Measurements from ENCODE around the gene KCNG2. TPM values are rescaled to one million over a fixed set of nuclear protein-coding genes. Genes with fewer than 3 reads are reported as not detected.

Gene KCNG2
- total RNA-seq, 1 donor from 2014 or later: not detected

DNA sequence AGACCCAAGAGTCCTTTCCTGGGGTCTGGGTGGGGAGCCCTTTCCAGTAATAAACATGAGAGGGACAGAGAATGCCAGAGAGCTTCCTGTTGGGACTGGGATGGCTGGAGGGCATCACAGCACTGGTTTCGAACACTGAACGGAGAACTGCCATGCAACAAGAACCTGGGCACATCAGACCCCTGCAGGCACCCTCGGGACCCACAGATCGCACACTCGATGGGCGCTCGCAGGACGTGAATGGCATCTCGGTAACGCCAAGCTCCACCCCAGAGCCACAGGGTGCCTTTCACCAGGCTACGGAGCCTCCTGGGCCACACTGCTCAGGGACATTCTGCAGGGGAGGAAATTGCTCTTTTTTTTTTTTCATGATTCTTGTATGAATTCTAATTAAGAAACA lies 128.6 kb downstream of the KCNG2 start:
- DNase-seq: no peak

DNA sequence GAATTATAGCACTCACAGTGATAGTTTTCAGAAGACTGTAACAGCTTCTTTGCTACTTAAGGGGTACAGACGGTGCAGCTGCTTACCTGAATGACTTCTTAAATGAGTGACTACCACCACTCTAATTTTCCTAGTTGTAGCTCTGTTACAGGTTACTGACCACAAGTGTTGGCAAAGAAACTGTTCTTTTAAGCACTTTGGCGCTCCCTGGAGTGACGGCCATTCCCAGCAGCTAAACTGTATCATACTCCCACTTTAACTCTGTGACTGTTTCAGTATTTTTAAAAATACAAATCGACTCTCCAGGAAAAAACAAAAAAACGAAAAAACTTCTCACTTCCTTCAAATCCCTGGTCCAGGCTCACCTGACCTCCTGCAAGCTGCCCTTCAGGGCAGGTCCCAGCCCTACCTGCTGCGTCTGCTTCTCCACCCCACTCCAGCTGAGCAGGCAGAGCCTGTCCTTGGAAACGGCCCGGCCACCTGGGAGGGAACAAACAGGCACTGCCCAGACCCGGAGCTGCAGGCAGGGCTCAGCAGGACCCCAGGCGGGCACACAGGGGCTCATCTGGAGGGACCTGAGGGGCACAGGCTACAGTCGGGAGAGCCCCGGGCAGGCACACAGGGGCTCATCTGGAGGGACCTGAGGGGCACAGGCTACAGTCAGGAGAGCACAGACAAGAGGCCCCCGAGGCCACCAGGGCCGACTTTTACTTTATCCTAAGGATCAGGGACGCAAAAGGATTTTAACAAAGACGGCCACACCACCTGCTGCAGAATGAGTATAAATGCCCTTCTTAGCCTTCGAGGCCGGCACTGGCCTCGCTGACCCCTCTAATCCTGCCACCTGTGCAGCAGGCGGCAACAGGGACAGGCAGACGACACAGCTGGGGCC lies 129.2 kb downstream of the KCNG2 start:
- no peak for DNase-seq

DNA sequence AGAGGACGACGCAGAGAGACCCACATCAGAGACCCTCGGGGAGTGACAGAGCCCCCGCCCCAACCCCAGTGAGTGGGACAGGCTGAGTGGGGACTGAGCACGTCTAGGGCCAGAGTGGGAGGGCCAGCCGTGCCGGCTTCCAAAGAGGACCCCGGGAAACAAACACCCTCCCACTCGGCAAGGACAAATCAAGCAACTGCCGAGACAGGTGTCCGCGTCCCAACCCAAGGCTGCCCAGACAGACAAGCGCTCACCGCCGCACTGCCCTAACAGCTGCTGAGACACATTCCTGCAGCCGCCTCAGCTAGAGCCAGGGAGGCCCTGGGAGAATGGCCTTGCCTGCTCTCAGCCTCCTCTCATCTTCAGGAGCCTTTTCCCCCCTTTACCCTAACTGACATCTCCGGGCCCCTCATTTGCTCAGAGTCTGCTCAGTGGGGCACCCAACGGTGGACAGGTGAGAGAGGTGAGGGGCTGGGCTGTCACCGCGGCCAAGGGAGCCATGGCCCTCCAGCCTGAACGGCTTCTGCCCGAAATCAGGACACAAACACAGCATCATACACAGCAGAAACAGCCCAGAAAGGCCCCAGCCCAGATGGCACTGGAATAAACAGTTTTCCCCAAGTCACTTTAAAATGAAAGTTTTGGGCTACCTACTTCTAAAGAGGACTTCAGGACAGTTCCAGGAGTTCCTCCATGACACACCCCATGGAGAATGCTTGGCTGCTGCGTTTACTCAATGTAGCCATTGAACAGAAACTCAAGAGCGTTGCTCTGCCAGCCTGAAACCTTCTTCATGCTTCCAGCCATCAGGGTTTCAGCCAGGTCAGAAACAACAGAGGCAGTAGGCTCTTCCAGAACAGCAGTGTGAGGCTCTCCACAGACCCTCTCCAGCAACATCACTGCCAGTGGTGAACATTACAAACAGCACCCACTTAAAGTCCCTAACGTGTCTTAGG lies 130.1 kb downstream of the KCNG2 start:
- DNase-seq: peak; percentile 83

DNA sequence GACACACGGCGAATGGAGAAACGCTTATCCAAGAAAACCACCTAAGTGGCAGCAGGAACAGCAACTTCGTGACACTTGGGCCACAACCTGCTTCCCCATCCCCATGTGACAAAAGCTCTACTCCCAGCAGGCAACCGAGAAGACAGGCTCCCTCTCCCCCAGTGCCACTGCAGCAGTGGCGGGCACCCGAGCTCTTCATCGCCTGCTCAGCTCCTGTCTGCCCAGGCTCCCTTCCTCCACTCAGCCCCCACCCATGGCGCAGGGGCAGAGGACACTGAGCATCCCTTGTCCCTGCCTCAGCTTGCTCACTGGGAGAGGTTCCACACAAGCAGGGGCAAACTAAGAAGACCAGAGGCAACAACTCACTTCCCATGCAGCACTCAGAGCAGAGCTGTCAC lies 130.8 kb downstream of the KCNG2 start:
- DNase-seq: no peak

DNA sequence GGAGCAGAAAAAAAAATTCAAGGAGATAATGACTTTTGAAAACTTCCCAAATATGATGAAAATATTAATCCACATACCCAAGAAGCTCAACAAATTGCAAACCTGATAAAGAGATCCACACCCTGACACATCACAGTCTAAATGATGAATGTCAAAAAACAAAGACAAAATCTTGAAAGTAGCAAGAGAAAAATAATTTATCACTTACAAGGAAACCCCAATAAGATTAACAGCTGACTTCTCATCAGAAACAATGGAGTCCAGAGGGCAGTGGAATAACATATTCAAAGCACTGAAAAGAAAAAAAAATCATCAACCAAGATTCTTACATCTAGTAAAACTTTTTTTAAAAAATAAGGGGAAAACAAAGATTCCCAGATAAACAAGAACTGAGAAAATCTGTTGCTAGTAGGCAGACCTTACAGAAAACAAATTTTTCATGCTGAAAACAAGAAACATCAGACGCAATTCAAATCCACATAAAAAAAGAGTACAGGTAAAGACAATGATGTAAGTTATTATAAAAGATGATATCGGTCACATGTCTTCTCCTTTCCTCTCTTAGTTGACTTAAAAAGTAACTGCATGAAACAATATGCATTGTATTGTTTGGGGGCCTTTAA lies 132.4 kb downstream of the KCNG2 start:
- no peak for DNase-seq

DNA sequence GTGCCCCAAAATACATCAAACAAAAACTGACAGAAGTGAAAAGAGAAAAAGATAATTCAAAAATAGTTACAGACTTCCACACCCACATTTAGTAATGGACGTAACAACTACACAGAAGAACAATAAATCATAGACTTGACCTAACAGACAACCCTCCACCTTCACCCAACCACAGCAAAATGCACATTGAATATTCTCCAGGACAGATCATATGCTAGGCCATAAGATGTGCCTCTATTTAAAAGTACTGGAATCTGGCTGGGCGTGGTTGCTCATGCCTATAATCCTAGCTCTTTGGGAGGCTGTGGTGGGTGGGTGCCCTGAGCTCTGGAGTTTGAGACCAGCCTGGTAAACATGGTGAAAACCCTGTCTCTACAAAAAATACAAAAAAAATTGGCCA lies 133.7 kb downstream of the KCNG2 start:
- DNase-seq: no peak

DNA sequence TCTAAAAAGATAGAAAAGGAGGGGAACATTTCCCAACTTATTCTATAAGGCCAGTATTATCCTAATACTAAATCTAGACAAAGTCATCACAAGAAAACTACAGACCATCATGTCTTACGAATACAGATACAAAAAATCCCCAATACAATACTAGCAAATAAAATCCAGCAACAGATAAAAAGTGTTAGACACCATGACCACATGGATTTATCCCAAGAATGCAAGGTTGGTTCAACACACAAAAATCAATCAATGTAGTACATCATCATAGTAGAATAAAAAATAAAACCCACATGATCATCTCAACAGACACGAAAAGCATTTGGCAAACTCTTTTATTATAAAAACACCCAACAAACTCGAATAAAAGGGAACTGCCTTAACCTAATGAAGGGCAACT lies 135.2 kb downstream of the KCNG2 start:
- no peak for DNase-seq

DNA sequence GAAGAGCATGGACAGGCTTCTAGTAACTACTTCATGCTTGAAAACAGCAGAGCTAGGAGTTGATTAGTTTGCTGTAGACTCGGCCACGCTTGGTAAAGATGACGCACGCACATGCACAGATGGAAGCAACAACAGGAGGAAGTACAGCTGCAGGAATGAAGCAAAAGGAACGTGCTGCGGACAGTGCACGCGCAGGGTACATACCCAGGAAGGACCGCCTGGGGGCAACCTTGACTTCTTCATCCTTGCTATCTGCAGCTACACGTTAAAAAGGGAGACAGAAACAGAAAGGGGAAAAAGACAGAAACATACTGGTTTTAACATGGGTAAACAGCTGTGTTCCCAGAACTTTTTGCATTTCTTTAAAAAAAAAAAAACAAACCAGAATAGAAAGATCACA lies 136.0 kb downstream of the KCNG2 start:
- no peak for DNase-seq

DNA sequence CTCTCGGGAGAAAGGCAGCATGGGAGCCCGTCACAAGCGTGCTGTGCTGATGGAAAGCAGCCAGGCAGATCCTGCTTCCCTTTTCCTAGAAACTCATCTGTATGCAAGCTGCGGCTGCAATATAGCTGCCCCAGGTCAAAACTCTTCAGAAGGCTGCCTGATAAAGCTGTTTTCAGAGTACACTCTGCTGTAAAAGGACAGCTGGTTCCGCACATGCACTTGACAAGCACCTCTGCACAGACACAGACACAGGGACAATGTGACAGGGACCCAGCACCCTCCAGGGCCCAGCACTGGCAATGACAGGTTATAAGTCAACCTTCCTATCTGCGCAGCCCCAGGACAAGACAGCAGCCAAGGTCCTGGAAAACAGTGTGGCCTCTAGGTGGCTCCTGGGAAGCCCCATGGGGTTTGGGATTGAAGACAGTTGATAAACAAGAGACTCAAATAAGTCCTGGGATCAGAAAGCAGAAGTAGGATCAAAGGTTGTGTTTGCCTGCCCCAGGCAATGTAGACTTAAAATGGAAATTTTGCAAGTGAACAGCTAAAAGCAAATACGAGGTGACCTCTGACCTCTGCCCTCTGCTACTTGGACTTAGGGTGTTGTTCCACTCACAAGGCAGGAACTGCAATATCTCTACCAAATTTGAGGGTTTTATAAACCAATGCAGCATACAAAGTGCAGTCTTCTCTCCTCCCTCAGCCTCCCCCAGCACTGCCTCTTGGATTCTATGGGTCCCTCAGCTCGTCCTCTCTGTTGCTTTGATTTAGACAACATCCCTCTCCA lies 136.8 kb downstream of the KCNG2 start:
- no peak for DNase-seq

DNA sequence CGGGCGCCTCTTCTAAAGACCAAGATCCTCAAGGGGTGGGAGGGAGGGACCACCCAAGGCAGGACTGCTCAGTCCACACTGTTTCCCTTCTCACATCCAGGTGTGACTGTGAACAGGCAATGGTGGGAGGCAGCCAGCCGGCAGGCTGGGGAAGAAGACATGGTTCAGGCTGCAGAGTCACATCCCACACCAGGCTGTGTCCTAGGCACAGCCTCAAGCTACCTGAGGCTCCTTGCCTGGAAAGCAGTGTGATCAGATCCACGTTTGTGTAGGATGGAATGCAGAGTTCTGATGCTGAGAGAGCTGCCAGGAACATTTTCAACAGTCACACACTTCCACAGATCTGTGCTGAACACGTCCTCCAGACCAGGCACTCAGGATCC lies 137.4 kb downstream of the KCNG2 start:
- DNase-seq: no peak

DNA sequence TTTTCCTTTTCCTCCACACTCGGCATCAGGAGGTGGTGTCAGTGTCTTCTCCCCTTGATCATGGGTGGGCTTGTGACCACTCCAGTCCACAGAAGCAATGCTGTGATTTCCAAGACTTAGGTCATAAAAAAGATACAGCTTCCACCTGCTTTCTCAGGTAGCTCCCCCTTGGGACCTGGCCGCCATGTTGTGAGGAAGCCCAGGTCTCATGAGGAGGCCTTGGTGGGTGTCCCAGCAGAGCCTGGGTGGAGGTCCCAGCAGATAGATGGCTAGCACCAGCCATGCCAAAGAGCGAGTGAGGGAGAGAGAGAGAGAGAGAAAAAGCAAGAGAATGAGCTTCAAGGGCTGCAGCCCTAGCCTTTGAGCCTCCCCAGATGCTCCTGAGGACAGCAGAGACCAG lies 137.8 kb downstream of the KCNG2 start:
- no peak for DNase-seq

DNA sequence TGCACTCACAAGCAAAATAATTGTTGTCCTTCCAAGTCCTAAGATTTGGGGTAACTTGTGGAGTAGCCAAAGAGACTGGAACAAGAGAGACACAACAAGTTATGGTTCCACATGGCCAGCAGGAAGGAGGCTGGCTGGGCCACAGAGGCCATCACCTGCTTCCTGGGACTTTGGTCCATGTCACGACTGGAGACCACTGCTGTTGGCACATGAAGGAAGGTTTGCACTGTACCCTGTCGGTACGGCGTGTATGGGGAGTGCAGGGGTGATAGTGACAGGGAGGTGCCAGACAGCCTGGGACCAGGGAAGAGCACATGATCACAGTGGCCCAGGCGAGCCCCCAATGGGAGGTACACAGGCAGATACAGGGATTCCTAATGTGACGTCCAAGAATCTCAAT lies 138.2 kb downstream of the KCNG2 start:
- no peak for DNase-seq

DNA sequence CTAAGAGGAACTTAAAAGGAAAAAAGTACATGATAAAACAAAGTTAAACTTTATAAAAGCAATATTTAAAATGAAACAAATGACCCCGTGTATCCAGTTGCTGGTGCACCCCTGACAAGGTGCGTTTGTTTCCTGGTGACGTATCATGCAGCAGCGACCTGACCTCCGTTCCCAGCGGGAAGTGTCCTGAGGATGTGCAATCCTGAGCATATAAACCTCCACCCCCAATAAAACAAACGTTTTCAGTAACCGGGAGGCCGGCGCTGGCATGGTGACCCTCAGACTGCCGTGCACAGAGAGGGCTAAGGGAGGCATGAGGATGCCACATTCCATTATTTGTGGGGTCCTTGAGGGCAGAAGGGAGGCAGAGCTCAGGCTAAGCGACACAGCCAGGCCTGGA lies 138.9 kb downstream of the KCNG2 start:
- DNase-seq: no peak

DNA sequence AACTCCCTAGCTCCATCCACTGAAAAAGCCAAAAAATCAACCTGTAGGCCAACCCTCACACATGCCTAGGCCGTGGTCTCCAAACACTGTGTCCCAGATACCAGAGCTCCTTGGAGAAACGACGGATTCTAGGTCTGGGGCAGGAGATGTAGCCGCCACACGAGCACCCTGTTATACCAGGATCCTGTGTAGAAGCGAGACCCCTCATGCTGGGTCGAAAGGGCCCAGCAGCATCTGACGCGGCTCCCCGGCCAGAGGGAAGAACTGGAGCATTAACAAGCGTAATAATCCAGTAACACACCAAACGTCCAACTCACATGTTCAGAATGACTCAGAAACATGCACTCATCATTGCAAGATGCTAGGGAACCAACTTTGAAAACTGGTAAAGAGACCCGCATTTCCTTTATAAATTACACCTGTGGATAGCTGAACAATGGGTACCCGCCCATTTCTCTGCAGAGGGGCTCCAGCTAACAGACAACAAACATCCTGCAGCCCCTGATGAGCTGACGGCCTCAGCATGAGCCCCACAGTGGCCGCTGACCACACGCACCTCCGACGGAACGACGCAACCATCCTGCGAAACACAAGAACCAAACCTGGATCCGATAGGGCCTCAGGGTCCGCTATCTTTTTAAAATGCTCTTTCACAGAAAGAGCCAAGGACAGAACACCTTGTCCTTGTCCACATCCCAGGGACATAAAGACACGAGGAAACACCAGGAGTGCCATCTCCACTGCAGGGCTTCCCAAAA lies 139.5 kb downstream of the KCNG2 start:
- DNase-seq: no peak

DNA sequence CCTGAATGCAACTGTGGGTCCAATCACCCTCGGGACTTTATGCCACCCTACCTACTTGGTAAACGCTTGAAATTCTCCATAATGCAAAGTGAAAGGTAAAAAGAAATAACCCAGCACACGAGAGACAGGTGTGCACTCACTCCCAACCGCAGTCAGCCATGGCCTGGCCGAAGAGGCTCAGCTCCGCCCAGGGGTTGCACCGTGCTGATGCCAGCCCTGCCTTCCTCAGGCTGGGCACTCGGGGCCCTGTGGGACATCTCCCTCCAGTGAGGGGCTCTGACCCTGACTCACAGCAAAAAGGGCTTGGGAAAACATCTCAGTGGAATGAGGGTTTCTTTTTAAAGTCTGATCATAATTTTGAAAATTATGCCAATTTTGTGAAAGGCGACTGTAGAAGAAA lies 140.5 kb downstream of the KCNG2 start:
- no peak for DNase-seq

DNA sequence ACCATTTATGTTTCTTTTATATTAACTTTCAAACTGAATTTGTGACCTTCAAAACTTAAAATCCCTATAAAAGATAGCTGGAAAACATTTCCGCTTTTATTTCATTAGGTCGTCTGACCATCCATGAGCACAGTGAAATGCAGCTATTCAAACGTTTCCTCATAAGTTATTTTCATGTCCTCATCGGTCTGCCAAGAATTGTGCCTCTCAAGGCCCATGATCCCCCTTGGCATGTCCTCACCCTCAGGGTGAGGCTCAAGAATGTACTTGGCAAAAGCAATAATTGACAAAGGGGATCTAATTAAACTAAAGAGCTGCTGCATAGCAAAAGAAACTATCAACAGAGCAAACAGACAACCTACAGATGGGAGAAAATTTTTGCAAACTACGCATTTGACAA lies 141.4 kb downstream of the KCNG2 start:
- DNase-seq: no peak

DNA sequence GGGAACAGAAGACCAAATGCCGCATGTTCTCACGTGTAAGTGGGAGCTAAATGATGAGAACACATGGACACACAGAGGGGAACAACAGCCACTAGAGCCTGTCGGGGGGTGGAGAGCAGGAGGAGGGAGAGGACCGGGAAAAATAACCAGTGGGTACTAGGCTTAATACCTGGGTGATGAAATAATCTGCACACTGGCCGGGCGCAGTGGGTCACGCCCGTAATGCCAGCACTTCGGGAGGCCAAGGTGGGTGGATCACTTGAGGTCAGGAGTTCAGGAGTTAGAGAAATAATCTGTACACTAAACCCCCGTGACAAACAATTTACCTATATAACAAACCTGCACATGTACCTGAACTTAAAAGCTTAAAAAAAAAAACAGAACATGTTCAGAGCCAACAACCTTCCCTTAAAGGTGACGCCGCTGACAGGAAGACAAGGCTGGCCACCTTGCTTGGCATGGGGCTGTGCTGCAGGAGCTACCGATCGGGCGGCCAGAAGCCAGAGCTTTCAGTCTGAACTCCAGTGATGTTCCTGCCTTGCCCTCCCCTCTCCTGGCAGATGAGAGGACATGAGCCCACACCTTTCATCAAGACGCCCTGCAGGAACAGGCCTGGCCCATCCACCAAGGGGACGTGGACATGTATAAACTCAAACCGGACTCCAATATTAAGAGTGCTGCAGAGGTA lies 142.5 kb downstream of the KCNG2 start:
- no peak for DNase-seq

DNA sequence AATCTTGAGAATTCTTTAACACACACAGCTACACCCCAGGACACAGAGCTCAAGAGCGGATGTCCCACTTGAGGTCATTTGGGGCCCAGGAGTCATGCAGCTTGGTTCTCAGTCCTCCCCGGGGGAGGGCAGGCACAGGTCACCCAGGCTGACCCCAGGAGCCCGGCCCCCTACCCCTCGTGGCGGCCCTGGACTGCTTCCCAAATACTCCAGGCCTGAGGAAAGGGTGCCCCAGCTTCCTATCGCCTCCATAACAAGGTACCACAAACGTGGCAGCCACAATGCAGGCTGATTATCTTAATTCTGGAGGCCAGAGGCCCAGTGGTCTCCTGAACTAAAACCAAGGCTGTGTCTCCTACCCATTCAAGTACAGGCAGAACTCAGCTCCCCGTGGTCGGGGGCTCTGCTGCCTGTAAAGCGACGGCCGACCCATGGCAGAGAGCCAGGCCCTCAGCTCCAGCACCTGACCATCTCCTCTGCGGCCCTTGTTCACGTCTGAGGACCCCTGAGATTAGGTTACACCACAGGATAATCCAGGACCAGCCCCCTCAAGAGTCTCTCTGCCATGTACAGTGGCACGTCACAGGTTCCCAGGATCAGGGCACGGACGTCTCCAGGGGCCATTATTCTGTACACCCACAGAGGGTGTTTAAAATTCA lies 143.2 kb downstream of the KCNG2 start:
- DNase-seq: no peak

DNA sequence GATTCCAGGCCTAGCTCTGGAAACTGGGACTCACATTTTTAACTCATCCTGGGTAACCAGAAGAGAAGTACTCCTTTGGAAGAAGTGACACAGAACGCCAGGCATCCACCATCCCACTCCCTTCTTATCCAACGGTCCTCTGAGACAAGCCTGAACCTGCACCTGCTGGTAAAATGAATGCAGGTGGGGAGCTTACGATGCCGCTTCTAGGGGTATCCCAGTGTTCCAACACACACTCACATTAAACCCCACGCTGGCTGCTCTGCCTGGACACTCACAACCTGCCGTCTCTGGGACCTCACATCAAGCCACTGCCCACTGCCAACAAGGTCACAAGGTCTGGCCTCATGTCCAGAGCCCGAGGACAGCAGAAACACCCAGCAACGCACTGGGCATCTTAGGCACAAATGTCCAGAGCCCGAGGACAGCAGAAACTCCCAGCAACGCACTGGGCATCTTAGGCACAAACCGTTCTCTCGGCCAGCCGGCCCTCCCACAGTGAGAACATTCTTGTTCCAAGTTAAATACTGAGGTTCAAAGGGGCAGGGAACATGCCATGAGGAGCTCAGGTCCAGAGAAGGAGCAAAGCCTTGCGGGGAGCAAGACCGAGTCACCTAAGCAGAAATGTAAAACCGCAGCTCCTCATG lies 143.9 kb downstream of the KCNG2 start:
- DNase-seq: no peak

DNA sequence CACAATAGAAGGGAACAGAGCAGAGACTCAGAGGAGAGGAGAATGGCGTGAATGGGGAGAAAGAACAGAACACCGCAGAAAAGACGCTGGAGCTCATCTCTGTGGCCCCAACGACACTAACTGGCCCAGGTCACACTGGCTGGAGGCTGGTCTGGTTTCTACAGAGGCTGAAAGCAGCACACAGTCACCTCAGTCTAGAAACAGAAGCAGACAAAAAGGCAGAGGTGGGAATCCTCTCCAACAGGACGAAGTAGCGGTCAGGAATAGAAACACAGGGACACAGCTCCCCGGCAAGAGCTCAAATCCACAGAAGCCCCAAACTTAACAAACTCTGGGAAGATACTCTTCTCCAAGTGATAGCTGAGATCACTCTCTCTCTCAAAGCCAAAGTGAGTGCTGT lies 144.5 kb downstream of the KCNG2 start:
- no peak for DNase-seq
